Gastrocnemius medialis (tissue), 4 donors: Measurements from ENCODE around the gene SMYD3.

Source experiments
- POLR2A ChIP-seq, 2 donors: fragments of 450-650 bp; IDR thresholded peaks; one replicate each; pipeline ENCODE4 v1.6.1; 2017; ENCODE audit warnings: antibody characterized with exemption in 2 of 2, mild to moderate bottlenecking in 2 of 2, moderate library complexity in 2 of 2
- TF ChIP-seq, protein P1 (sequence below), 5 experiments: fragments of 450-650 bp in 3 of 5; fragments of 200-600 bp in 2 of 5; sonication (generic) in 2 of 5; IDR thresholded peaks in 4 of 5; conservative IDR thresholded peaks in 1 of 5; 1 replicate in 4 of 5; 2 replicates in 1 of 5; pipeline ENCODE4 v1.5.1; 2016 to 2019; ENCODE audit warnings: antibody characterized with exemption in 5 of 5, mild to moderate bottlenecking in 3 of 5, moderate library complexity in 3 of 5

DNA sequence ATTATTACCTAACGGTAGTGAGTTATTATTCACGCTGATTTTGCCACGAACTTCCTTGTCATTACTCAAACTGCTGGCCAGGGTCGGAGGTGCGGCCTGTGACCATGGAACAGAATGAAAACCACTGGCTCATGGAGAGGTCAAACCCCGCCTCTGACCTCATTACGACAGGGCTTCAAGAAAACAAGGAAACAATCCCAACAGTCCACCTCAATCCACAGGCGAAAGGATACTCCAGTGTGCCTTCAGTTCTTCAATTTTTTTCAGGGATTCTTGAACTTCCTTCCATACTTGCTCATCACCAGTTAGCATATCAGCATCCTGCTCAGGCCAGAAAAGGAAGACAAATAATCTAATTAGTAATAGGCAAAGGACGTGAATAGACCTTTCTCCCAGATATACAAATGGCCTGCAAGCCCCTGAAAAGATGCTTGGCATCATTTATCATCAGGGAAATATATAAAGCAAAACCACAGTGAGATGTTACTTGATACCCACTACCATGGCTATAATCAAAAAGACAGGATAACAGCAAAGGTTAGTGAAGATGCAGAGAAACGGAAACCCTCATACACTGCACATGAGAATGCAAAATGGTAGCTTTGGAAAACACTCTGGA is 643.4 kb downstream of the SMYD3 start:
- TF ChIP-seq, protein P1, sequence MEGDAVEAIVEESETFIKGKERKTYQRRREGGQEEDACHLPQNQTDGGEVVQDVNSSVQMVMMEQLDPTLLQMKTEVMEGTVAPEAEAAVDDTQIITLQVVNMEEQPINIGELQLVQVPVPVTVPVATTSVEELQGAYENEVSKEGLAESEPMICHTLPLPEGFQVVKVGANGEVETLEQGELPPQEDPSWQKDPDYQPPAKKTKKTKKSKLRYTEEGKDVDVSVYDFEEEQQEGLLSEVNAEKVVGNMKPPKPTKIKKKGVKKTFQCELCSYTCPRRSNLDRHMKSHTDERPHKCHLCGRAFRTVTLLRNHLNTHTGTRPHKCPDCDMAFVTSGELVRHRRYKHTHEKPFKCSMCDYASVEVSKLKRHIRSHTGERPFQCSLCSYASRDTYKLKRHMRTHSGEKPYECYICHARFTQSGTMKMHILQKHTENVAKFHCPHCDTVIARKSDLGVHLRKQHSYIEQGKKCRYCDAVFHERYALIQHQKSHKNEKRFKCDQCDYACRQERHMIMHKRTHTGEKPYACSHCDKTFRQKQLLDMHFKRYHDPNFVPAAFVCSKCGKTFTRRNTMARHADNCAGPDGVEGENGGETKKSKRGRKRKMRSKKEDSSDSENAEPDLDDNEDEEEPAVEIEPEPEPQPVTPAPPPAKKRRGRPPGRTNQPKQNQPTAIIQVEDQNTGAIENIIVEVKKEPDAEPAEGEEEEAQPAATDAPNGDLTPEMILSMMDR (IDR thresholded peaks at IDR 0.05 in 4 of 5, conservative IDR thresholded peaks at IDR 0.05 in 1 of 5): no peak
- TF ChIP-seq POLR2A (IDR thresholded peaks at IDR 0.05): no peak
